ENCODE data around the gene HAUS7.
A peak's percentile ranks its signal among the peaks of the same experiment; 100 is the strongest.
"Not testable (repeated sequence)": the region's sequence is repeated elsewhere in the genome, so short reads cannot be mapped to it uniquely, and the experiment has no call there.

Gene HAUS7

GRCh38 chrX:153410888-153411254 is 59.5 kb downstream of the HAUS7 start:
- no peak for DNase-seq (ENCODE audit: low spot score)

- DNase-seq (ENCODE audit: low spot score): no peak
Observed at GRCh38 chrX:153410373-153410772, 60.0 kb downstream of the HAUS7 start.

GRCh38 chrX:153409414-153410101 is 60.8 kb downstream of the HAUS7 start:
- no peak for DNase-seq (ENCODE audit: low spot score)

- DNase-seq (ENCODE audit: low spot score): no peak
Observed at GRCh38 chrX:153408871-153409351, 61.5 kb downstream of the HAUS7 start.

GRCh38 chrX:153408221-153408721 is 62.1 kb downstream of the HAUS7 start:
- no peak for DNase-seq (ENCODE audit: low spot score)

- DNase-seq (ENCODE audit: low spot score): no peak
Observed at GRCh38 chrX:153407736-153408135, 62.6 kb downstream of the HAUS7 start.

GRCh38 chrX:153406903-153407302 is 63.5 kb downstream of the HAUS7 start:
- no peak for DNase-seq (ENCODE audit: low spot score)

GRCh38 chrX:153406011-153406410 is 64.4 kb downstream of the HAUS7 start:
- no peak for DNase-seq (ENCODE audit: low spot score)

GRCh38 chrX:153405426-153405825 is 65.0 kb downstream of the HAUS7 start:
- no peak for DNase-seq (ENCODE audit: low spot score)

GRCh38 chrX:153404333-153404732 is 66.0 kb downstream of the HAUS7 start:
- not testable (repeated sequence) for DNase-seq (ENCODE audit: low spot score)

- no peak for DNase-seq (ENCODE audit: low spot score)
Observed at GRCh38 chrX:153401133-153401764, 69.1 kb downstream of the HAUS7 start, which contains the start of gene PNMA6E. TSS of gene PNMA6E (minus strand) at chrX:153401350. CDS start at chrX:153398849, 2,501 bp downstream.

GRCh38 chrX:153400146-153401132 is 69.9 kb downstream of the HAUS7 start:
- DNase-seq (ENCODE audit: low spot score): peak; percentile 30

GRCh38 chrX:153398275-153398960 is 72.0 kb downstream of the HAUS7 start:
- no peak for DNase-seq (ENCODE audit: low spot score)

Small RNA genes within 50 kb of the gene (small RNA-seq; reads per million reads assigned to genes)
- 0 reads per million in 2 experiments for gene RN7SL667P
